CD4-positive, alpha-beta T cell treated with Interleukin-4 for 1 hour (primary cell): ENCODE results near the gene VWCE.
"Not testable (repeated sequence)": the region's sequence is repeated elsewhere in the genome, so short reads cannot be mapped to it uniquely, and the experiment has no call there.

Experiments used
- DNase-seq, 2 donors: peaks; one replicate each; pipeline ENCODE4 v3.0.0-alpha.2; 2020 to 2022

The VWCE gene

DNA sequence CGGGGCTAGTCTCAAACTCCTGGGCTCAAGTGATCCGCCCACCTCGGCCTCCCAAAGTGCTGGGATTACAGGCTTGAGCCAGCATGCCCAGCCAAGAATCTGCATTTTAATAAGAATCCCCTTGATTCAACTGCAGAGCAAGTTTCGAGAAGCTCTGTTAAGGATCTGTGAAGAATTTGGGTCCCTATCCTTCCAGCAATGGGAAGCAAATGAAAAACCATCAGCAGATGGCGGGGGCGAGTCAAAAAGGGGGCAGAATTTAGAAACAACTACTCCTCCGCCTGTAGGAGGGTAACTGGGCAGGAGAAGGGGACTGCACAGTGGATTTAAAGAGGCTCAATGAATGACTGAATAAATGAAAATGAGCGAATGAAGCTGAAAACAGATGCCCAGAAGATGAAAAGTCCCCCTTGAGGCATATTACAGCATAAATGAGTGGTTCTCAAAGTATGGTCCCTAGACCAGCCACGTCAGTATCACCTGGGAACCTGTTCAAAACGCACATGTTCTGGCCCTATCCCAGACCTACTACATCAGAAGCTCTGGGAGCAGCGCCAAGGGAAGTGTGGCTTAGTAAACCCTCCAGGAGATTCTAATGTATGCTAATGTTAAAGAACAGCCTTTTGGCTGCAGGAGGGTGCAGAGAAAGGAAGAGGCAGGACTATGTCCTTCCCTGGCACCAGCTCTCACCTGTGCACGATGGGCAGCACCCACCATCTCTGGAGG lies 15.0 kb downstream of the VWCE start:
- DNase-seq: no peak

- DNase-seq: no peak
Measured at GRCh38 chr11:61278001-61278470, 17.1 kb downstream of the VWCE start.

DNA sequence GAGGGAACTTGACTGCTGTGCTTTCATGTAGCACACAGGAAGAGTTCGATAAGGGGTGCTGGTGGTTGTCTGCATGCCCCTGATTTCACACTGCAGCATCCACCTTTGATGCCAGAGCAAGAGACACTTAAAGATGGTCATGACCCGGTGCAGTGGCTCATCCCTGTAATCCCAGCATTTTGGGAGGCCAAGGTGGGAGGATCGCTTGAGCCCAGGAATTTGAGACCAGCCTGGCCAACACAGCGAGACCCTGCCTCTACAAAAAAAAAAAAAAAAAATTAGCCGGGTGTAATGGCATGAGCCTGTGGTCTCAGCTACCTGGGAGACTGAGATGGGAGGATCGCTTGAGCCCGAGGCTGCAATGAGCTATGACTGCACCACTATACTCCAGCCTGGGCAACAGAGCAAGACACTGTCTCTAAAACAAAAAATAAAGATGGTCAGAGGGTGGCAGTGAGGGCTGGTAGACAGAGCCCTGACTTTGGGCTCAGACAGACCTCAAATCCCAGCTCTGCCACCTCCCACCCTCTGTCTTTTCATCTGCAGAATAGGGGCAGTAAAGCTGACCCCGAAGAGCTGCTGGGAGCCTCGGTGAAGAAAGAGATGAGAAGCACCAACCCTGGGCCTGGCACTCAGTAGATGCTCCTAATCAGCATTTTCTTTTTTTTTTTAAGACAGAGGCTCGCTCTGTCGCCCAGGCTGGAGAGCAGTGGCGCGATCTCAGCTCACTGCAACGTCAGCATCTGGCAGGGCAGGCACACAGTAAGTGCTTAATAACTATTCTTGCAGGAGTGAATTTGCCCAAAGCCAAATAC lies 17.7 kb downstream of the VWCE start:
- no peak for DNase-seq

GRCh38 chr11:61275191-61275590 lies 19.9 kb downstream of the VWCE start:
- no peak for DNase-seq

GRCh38 chr11:61274084-61274483 lies 21.0 kb downstream of the VWCE start:
- DNase-seq: no peak

DNA sequence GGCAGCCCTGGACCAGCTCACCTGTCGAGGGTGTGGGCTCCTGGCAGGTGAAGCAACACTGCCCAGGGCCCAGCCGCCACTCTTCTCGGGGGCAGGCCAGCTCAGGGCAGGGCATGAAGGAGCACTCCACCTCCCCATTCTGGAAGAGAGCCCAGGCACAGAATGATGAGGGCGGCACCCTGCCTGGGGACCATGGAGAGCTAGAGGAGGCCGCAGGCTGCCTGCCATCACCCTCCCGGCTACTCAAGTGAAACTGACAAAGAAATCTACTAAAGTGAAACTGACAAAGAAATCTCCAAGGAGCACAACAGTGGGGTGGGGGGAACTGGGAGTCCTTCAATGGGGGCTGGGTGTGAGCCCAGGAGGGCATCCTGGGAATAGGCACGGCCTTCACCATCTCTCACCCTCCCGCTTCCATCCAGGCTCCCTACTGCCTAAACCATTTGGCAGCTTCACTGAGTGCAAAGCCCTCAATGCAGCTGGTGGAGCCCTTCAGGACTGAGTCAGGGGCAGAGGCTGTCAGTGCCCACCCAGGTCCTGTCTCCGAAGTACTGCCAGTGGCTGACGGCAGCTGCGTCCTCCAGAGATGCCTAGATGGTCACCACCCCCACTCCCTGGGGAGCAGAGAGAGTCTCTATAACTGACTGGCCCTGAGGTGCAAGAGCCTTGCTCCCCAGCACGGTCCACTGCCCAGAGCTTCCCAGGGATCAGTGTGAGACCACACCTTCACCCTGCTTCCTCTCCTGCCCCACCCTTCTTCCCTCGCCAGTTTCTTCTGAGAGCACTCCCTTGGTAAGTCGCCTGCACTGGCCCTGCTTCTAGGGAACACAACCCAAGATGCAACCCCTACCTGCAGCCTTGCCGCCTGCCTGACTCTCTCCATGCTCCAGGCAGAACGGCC lies 21.7 kb downstream of the VWCE start:
- DNase-seq: no peak

- no peak for DNase-seq
Measured at GRCh38 chr11:61272731-61273130, 22.4 kb downstream of the VWCE start.

DNA sequence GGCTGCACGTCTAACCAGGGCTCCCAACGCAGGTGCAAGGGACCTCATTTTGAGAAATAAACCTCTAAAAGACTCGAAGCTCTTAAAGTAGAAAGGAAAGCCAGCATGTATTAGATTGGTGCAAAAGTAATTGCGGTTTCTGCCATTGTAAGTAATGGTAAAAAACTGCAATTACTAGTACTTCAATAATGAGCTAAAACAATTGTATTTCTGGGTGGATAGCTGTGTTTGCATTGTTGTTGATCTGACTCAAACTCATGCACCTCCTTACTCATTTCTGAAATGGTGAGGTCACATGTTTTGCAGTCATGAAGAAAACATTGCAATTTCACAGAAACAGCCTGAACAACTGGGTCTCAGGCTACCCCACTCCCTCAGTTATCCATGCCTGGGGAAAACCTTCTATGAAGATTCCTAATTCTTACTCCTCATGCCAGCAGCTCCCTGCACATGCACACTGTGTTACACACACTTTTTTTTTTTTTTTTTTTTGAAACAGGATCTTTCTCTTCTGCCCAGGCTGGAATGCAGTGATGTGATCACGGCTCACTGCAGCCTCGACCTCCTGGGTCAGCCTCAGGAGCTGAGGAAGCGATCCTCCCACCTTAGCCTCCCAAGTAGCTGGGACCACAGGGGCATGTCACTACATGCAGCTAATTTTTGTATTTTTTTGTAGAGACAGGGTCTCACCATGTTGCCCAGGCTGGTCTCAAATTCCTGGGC lies 24.6 kb downstream of the VWCE start:
- no peak for DNase-seq

- no peak for DNase-seq
Measured at GRCh38 chr11:61268588-61269250, 26.4 kb downstream of the VWCE start.

GRCh38 chr11:61267437-61267841 lies 27.7 kb downstream of the VWCE start:
- DNase-seq: no peak

GRCh38 chr11:61266602-61267001 lies 28.5 kb downstream of the VWCE start:
- no peak for DNase-seq

- no peak for DNase-seq
Measured at GRCh38 chr11:61265357-61265756, 29.8 kb downstream of the VWCE start.

GRCh38 chr11:61264795-61265194 lies 30.3 kb downstream of the VWCE start:
- DNase-seq: no peak

DNA sequence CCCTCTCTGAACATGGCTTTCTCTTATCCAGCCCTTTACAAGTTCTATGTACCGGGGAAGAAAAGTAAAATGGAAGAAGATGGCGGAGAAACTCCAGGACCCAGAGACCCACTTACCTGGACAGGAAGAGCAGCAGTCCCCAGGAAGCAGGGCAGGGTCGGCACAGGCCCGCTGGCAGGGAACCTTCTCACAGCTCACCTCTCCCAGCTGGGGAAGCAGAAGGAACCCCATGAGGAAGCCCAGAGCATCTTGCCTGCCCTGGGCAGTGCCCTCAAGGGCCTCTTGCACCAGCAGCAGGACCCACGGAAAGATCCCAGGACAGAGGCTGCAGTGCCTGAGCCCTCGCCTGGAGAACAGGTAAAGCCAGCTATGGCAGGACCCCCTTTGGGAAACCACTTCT lies 30.7 kb downstream of the VWCE start:
- DNase-seq: no peak

- DNase-seq: no peak
Measured at GRCh38 chr11:61259363-61259762, 35.8 kb downstream of the VWCE start.

GRCh38 chr11:61258546-61258945 lies 36.6 kb downstream of the VWCE start:
- DNase-seq: no peak

DNA sequence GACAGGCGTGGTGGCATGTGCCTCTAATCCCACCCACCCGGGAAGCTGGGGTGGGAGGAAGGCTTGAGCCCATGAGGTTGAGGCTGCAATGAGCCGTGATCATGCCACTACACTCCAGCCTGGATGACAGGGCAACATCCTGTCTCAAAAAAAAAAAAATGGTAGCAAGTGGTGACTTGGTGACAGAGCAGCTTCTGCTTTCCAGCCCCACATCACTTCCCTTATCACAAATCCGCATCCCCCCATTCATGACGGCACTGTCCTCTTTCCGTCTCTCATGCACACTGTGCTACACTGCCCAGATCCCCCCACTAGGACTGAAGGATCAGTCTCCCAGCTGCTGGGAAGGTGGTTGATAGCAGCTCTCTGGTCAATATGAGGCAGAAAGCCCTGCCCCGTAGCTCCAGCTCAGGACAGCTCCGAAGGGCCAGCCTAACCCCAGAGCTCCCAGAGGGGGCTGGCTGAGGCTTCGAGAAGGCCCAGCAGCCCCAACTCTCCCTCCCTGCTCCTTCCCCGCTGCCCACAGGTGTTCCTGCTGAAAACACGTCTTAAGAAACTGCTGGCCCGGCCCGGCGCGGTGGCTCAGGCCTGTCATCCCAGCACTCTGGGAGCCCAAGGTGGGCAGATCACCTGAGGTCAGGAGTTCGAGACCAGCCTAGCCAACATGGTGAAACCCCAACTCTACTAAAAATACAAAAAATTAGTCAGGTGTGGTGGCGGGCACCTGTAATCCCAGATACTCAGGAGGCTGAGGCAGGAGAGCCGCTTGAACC lies 38.2 kb downstream of the VWCE start:
- peak in 1 of 2 donors; percentile 13 for DNase-seq

DNA sequence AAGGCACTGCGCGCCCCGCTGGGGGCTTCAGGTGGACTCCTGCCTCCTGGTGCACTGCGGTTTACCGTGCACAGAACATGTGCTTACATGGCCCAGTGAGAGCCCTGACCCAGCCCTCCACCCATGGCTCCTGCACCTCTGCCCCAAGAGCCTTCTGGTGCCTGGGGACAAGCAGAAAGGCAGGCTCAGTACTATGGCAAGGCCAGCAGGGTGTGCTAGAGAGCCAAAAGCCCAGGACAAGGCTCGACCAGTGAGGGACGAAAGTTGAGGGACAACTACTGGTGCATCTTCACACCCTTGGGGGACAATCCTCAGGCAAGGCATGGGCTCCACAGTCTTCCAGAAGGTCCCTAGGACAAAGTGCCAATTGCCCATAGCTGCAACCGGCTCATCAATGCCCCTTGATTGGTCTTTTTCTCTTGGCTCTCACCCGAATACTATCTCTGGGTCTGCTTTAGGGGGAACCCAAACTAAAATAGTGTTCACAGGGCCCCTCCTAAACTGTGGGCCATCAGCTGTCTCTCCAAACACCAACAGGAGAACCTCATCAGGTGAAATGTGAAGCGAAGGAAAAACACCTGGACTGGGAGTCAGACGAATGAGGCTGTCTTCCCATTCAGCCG lies 40.6 kb downstream of the VWCE start:
- DNase-seq: peak; percentile 57 to 61

DNA sequence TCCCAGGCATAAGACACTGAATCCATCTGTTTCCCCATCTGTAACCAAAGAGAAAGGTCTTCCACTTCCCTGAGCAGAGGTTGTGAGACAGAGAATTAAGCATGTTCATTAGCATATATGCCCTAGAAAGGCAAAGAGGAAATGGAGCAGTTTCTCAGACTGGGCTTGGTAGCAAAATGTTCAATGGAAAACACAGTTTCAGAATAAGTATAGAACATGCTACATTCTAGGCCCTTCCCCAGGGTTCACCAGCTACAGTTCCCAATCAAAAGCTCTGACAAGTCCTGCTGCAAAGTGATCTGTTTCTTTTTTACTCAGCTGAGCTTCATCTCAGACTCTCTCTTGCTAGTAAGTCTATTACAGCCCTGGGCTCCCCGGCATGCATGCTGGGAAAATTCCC lies 42.8 kb downstream of the VWCE start:
- DNase-seq: not testable (repeated sequence)
